ENCODE data around the gene C2orf76.

DNA sequence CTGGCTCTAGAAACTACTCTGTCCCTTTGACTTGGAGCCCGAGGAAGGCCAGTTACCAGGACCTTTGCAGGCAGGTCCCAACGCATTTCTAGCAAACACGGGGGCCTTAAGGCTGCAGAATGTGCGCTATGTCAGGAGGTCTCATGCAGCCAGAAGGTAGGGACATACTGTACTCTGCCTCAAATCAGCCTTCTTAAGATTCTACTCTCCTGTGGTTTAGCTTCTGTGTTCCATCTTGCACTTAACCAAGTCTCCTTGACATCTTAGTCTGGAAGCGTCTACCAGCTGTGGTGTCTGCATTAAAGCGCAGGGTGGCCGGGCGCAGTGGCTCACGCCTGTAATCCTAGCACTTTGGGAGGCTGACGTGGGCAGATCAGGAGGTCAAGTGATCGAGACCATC is 77.5 kb downstream of the C2orf76 start:
- TF ChIP-seq CEBPB (IDR thresholded peaks at IDR 0.05; ENCODE audit: low read depth, low read length) = no peak
- TF ChIP-seq, protein P1, sequence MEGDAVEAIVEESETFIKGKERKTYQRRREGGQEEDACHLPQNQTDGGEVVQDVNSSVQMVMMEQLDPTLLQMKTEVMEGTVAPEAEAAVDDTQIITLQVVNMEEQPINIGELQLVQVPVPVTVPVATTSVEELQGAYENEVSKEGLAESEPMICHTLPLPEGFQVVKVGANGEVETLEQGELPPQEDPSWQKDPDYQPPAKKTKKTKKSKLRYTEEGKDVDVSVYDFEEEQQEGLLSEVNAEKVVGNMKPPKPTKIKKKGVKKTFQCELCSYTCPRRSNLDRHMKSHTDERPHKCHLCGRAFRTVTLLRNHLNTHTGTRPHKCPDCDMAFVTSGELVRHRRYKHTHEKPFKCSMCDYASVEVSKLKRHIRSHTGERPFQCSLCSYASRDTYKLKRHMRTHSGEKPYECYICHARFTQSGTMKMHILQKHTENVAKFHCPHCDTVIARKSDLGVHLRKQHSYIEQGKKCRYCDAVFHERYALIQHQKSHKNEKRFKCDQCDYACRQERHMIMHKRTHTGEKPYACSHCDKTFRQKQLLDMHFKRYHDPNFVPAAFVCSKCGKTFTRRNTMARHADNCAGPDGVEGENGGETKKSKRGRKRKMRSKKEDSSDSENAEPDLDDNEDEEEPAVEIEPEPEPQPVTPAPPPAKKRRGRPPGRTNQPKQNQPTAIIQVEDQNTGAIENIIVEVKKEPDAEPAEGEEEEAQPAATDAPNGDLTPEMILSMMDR (conservative IDR thresholded peaks at IDR 0.05; ENCODE audit: low read depth, low read length) = no peak
- TF ChIP-seq RFX5 (IDR thresholded peaks at IDR 0.05; ENCODE audit: low read depth, low read length) = no peak
